Mucosa of descending colon (tissue), 3 donors: ENCODE data around the gene MYH3. TPM values are rescaled to one million over a fixed set of nuclear protein-coding genes. Genes with fewer than 3 reads are reported as not detected.

Experiments used
- ATAC-seq: fragments of 200-7000 bp; cut with Tn5 transposase; one replicate; pipeline ENCODE4 v1.9.1; 2020; ENCODE audit warnings: mild to moderate bottlenecking, moderate library complexity
- DNase-seq, 3 donors: peaks; one replicate each; pipeline ENCODE4 v3.0.0-alpha.2; 2020
- H3K36me3 ChIP-seq: fragments of 200-600 bp; one replicate; pipeline ENCODE4 v1.8.0; 2021; ENCODE audit warnings: low read depth, mild to moderate bottlenecking
- H3K4me1 ChIP-seq: fragments of 200-600 bp; one replicate; pipeline ENCODE4 v1.8.0; 2021; ENCODE audit warnings: low read depth, mild to moderate bottlenecking
- H3K4me3 ChIP-seq: fragments of 200-600 bp; one replicate; pipeline ENCODE4 v1.8.0; 2021; ENCODE audit warnings: mild to moderate bottlenecking
- H3K9me3 ChIP-seq: fragments of 200-600 bp; one replicate; pipeline ENCODE4 v1.8.0; 2021; ENCODE audit warnings: mild to moderate bottlenecking
- intact Hi-C, 2 donors: fragments of 100-400 bp; cut with DNase I in 1 of 2; cut with micrococcal nuclease in 1 of 2; formaldehyde crosslinking; loops; one replicate each; pipeline versions ENCODE4 v1.11.0 to v1.11.1; 2022; cut with DNase I, micrococcal nuclease
- total RNA-seq, 3 donors: library from RNA; stranded (reverse); fragmentation: NEBNext Ultra II Directional in 2 of 3; extraction: Animal tissue kit (Norgen Biotek cat#: 25700) in 2 of 3; gene quantifications; one replicate each; pipeline versions ENCODE4 v1.2.1 to v1.2.4, GENCODE V29; 2021 to 2023
- TF ChIP-seq, protein P1 (sequence below): fragments of 200-600 bp; IDR thresholded peaks from one replicate; pipeline ENCODE4 v1.8.0; 2022; ENCODE audit warnings: antibody characterized with exemption, mild to moderate bottlenecking
- donor health status: DM: no; HTN: no; CAD: no; lungs with moderate emphysema.
- donor health status: DM: no; HTN: no; CAD: no.
- donor health status: DM: no; HTN: yes; CAD: no.

Gene MYH3
- total RNA-seq, 3 donors from 2014 or later, result 2.0 to 3.2 (median 2.3) TPM

DNA sequence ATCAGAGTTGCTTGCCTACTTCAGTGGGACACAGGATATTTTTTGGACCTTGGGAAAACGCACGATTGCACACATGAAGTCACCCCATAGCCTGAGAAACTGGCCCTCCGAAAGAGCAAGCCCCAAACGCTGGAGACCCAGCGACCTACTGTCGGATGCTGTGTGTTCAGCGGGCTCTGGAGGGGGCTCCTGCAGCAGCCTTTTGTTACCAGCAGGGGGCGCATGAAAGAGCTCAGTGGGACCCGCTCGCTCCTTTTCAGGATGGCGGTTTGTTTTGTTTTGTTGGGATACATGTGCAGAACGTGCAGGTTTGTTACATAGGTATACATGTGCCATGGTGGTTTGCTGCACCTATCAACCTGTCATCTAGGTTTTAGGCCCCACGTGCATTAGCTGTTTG is 28.4 kb downstream of the MYH3 start:
- intact Hi-C loops, result no loop called here
- Histone ChIP-seq H3K36me3 (no peaks in the 10 kb centered on the region), H3K4me3 (no peak overlapping the region), H3K9me3 (no peaks in the 10 kb centered on the region), H3K4me1 (no peaks in the 10 kb centered on the region)
- DNase-seq (no peak), ATAC-seq (no peak)
- TF ChIP-seq, protein P1, sequence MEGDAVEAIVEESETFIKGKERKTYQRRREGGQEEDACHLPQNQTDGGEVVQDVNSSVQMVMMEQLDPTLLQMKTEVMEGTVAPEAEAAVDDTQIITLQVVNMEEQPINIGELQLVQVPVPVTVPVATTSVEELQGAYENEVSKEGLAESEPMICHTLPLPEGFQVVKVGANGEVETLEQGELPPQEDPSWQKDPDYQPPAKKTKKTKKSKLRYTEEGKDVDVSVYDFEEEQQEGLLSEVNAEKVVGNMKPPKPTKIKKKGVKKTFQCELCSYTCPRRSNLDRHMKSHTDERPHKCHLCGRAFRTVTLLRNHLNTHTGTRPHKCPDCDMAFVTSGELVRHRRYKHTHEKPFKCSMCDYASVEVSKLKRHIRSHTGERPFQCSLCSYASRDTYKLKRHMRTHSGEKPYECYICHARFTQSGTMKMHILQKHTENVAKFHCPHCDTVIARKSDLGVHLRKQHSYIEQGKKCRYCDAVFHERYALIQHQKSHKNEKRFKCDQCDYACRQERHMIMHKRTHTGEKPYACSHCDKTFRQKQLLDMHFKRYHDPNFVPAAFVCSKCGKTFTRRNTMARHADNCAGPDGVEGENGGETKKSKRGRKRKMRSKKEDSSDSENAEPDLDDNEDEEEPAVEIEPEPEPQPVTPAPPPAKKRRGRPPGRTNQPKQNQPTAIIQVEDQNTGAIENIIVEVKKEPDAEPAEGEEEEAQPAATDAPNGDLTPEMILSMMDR, result no peak

DNA sequence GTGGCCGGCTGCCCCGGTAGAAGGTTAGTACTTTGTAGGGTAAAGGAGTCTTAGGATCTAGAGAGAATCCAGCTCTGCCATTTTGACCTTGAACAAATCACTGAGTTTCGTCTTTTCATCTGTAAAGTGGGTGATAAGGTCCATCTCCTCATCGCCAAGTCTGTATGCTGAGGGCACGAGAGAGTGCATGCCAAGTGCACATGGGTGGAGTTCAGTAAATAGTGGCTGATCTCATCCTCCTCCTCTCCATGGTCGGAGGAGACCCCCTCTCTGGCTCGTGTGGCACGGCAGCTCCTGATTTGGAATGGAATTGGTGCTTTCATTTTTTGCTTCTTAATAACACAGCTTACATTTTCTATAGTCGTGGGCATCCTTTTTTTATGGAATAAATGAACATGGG is 30.7 kb downstream of the MYH3 start:
- no peak overlapping the region for H3K4me3 ChIP-seq
- H3K9me3 ChIP-seq, result no peaks in the 10 kb centered on the region
- TF ChIP-seq, protein P1, result no peak
- no peaks in the 10 kb centered on the region for H3K4me1 ChIP-seq
- intact Hi-C loops, result no loop called here
- no peaks in the 10 kb centered on the region for H3K36me3 ChIP-seq
- no peak for DNase-seq
- no peak for ATAC-seq

DNA sequence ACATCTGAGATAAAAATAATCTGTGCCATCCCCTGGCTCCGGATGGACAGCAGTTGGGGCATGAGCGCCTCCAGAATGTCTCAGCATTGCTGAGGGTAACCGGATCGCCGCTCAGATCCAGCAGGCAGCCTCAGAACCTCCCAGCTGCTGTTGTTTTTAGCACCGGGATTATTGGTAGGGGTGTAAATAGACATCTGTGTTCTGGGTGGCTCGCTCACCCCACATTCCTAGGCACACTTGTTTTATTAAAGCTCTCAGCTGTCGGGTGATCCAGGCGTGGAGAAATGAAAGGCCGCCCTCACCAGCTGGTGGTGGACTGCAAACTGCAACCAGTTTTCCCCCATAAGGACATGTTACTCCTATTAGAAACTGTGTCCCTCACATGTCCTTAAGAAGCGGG is 32.1 kb downstream of the MYH3 start:
- no peaks in the 10 kb centered on the region for H3K9me3 ChIP-seq
- H3K4me1 ChIP-seq, result no peaks in the 10 kb centered on the region
- TF ChIP-seq, protein P1, result no peak
- ATAC-seq (no peak), DNase-seq (no peak)
- no peaks in the 10 kb centered on the region for H3K36me3 ChIP-seq
- intact Hi-C loops, result no loop called here
- no peak overlapping the region for H3K4me3 ChIP-seq

DNA sequence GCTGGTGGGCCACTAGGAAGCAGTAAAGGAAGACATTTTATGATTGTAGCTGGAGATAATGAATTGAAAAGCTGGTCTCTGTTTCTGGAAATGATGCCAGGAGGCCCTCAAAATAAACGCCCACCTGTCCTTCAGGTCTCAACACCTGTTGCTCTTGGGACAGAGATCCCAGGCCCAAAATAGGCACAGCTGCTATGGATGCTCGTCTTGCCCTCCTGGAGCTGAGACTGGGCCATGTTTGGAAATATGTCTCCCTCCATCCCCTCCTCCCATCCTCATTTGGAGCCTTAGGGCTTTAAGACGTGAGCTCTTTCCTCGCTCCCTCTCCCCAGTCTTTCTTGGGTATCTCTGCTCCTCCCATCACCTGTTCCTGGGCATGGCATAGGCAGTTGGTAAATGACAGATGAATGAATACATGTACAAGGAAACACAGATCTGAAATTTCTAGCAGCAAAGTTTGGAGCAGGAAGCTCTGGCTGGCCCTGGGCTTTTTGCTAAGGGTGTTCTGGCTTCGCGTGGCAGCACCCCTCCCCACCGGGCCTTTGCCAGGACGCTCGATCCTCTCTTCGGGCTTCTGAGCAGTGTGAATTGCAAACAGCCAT is 33.3 kb downstream of the MYH3 start:
- H3K36me3 ChIP-seq, result no peaks in the 10 kb centered on the region
- TF ChIP-seq, protein P1, result no peak
- intact Hi-C loops, result no loop called here
- H3K4me3 ChIP-seq, result no peak overlapping the region
- H3K4me1 ChIP-seq, result no peaks in the 10 kb centered on the region
- no peaks in the 10 kb centered on the region for H3K9me3 ChIP-seq
- ATAC-seq, result peak; percentile 72
- DNase-seq, result peak in 1 of 3 donors; percentile 13

DNA sequence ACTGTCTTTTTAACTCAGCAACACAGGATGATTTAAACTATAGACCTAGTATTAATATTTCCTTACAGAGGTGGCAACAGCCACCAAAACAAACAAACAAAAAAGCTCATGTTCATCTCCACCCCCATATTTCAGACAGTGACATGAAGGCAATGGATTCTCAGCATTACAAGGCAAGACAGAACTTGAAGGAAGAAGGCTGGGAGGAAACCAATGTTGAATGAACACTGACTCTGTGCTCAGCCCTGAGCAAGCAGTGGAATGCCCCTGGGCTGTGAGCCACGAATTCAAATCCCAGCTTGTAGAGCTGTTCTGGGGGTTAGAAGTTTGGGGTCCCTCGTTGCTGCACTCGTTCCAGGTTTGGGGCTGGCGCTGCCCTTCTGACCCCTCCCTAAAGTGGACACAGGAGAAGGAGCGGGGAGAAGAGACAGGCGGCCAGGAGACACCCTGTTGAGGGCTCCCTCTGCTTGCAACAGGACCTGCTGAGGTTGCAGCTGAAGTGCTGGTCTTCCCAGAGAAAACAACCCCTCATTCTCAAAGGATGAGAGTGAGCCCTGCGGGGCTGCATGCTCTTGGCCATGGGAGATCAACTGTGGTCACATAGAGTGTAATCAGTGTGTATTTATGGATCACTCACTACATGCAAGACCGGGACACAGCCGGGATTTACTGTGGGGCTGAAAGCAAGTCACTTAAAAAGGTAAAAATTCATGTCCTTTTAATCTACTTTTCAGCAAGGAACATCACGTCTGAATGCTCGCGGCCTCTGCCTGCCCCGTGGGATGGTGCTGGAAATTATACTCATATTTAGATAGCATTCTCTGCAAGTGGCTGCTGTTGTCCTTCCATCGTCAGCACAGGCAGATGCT is 34.3 kb downstream of the MYH3 start:
- ATAC-seq (no peak), DNase-seq (no peak)
- Histone ChIP-seq H3K4me3 (no peak overlapping the region), H3K36me3 (no peaks in the 10 kb centered on the region), H3K9me3 (no peaks in the 10 kb centered on the region), H3K4me1 (no peaks in the 10 kb centered on the region)
- intact Hi-C loops, result no loop called here
- TF ChIP-seq, protein P1, result no peak
